DMS114 treated with DMSO at 0.1 percent for 48 hours (cell line): Measurements from ENCODE around the gene SERGEF.

ENCODE experiments used
- DNase-seq: peaks from one replicate; lab custom pipeline; 2025; ENCODE audit not compliant: unreplicated experiment; lab: John Stamatoyannopoulos, UW

SERGEF gene

DNA sequence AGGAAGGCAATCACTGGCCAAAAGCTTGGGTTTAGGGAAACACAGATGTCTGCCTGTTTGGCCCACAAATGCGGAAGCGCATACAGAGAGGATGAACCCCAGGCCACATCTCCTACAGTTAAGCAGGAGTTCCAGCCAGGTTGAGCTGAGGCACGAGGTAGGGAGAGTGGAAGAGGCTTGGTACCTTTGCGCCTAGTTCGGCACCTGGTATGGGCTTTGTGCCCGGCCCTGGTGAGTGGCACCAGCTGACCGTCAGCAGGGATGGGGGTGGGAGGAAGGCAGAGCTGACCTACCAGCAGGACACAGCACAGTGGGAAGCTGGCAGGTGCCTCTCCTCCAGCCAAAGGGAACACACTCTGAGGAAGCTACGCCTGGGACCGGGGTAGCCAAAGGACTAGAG is 220.7 kb downstream of the SERGEF start:
- no peak for DNase-seq

DNA sequence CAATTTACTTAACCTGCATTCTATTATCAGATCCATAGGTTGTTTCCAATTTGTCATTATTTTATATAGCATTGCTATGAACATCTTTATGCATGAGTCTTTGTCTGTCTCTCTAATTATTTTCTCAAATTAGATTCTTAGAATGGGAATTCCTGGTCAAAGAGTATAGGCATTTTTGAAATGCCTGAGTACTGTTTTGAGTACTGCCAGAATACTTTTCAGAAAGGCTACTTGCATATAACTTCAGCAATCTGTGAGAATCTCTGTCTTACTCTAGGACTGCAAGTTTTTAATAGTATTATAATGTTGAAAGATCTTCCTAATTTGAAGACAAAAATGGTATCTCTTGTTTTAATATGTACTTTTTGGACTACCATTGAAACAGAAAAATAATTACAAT is 221.7 kb downstream of the SERGEF start:
- no peak for DNase-seq

DNA sequence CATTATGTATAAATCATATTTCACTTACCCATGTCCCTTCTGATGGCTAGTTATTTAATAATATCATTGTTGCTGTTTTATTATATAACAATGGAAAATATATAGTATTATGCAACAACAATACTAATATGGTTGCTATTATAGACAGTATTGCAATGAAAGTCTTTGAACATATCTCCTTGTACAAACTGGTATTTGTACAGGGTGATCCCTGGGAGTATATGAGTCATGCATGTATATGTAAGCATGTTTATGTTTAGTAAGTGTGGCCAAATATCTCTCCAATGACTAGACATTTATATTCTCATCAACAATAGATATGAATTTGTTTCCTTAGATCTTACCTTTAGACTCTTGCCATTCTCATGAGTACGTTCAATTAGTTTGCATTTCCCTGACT is 222.4 kb downstream of the SERGEF start:
- no peak for DNase-seq

DNA sequence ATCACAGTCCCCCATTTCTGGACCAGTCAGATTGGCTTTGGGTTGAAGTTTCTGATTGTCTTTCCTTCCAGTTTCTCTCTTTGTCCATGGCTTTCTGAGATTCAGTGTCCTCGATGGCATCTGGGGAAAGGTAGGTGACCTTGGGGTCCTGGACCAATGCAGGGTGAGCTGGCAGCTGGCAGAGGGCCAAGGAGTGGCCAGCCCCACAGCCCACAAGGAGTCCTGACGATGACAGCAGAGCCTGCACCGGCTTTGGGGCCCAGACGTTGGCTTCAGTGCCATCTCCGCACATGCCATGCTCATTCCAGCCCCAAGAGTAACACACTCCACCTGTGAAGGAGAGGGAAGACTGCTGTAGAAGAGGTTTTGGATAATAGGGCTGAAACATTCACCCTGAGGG is 224.8 kb downstream of the SERGEF start:
- no peak for DNase-seq

DNA sequence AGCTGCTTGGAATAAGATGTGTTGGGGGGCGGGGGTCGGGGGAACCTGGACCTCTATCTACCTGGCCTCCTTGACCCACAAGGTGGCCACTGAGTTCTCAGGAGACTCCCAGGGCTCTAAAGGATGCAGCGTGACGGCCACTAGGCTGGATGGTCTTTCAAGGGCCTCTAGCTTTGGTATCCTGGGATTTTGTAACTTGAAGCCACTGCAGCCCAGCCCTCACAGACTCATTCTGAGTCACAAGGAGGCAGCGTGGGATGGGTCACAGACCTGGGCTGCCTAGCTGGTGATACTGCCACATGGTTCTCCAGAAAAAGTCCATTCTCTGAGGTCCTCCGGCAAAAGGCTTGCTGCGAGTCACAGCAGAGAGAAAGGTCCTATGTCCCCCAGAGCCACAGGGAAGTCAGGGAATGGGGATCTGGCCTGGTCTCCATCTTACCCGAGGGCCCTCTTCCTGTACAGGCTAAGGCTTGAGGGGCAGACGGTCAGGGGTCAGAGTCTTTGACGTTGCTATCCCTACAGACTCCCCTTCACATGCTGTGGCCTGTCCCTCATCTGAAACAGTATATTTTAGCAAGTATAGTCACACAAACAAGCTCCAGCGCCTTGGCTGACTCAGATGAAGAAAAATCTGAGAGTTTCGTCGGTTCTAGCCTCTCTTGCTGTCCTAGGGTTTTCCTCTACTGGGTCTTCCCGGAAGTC is 225.9 kb downstream of the SERGEF start:
- DNase-seq: no peak

DNA sequence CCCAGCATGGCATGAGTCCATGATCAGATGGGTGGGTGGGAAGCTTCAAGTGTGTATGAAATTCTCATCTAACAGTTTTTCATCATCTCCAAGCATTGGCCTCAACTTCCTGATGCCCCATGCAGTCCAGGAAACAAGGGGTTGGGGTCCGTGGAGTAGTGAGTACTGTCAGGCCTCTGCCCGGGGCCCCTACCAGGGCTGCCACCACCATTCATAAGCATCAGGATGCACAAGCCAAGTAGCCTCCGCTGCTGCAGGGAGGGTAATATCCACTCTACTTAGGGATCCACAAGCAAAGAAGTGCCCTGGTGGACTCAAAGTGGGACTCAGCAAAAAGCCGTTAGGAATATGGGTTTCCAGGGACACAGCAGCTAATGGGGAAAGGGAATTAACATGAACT is 229.0 kb downstream of the SERGEF start:
- no peak for DNase-seq

DNA sequence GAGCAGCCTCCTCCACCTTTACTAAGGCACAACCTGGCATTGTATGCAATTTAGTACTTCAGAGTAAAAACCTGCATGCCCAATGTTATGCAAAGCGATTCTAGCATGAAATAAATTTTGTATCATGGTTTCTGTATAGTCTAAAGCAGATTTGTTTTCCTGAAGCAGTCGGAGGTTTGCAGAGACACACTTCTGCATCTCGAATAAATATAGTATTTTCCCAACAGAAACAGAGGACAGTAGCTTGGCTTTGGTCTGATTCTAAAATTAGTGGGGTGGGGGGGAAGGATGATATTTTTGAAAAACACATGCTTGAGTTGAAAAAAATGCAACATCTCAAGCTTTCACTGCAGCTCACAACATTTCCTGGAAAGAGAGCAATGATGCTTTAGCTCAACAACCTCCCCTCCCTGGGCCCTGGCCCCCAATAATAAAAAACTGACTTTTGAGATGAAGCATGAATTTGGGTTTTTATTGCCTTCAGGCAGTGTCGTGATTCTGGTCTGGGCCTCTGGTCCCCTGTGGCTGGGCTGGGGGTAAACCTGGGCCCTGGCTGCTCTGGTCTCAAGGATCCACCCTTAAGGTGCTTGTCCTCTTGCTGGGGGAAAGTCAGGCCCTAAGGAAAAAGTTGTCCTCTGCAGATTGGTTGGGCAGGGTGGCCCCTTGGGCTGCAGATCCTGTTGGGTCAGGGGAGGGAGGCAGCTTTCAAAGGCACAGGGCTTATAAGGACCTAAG is 230.1 kb downstream of the SERGEF start:
- DNase-seq: no peak

DNA sequence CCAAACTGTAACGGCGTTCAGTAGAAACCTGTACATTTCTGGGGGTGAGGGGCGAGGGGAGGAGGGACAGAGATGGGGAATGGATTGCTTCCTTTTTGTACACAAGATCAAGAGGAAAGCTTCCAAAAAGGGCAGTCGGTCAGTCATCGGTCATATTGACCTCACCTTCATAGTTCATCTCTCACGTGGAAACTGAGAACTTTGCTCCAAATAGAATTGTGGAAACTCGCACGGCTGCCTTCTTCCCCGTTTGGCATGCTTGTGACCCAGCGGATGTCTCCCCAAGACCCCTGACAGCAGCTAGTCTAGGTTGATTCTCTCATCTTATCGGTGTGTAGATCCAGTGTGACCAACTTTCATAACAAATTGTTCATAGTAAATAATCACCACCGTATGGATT is 230.7 kb downstream of the SERGEF start:
- no peak for DNase-seq

DNA sequence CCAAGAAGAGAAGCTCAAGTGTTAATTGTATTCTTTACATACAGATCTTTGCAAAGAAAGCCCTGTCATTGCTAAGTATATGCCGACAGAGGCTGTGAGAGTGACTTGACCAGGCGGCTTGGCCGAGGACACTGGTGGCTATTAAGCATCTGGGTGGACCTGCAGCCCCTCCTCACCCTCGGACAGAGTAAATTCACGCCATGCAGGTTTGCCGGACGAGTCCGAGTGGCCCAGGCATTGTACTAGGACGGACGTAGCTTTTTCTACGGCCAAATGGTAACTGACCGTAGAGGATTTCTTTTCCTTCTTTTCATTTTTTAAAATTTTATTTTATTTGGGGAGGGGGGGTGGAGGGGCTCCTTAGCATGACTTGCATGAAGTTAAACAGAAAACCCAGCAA is 231.2 kb downstream of the SERGEF start:
- no peak for DNase-seq

DNA sequence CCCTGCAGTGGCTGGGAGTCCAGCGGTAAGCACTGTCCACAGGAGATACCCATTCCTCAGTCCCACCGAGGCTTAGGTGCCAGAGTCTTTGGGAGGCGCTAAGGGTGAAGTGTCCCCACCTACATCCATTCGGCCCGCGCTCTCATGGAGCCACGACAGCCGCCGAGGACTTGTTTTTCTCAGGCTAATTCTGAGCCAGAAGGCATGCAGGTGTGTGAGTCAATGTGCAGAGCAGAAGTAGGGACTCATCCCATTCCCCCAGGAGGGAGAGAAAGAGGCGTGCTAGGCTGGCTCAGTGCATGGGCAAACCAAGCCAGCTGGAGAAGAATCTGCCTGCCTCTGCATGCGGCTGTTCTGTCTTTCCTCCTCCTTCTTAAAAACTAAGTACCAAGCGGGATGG is 231.6 kb downstream of the SERGEF start:
- no peak for DNase-seq

DNA sequence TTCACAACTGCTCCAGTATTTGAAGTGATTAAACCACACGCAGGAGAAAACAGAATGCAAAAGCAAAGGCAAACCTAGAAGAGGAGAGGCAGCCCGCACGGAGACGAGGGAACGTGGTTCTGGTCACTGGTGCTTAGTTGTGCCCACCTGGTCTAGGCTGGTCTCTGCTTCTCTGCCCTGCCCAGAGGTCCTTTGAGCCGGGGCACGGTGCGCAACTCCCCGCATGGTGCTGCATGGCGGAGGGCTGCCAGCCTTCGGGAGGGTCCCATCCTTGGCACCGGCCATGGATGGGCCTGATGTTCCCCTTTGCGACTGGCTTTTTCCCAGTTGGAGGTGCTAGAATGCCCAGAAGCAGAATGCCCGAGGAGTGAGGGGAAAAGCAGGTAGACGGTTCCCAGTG is 232.2 kb downstream of the SERGEF start:
- no peak for DNase-seq

DNA sequence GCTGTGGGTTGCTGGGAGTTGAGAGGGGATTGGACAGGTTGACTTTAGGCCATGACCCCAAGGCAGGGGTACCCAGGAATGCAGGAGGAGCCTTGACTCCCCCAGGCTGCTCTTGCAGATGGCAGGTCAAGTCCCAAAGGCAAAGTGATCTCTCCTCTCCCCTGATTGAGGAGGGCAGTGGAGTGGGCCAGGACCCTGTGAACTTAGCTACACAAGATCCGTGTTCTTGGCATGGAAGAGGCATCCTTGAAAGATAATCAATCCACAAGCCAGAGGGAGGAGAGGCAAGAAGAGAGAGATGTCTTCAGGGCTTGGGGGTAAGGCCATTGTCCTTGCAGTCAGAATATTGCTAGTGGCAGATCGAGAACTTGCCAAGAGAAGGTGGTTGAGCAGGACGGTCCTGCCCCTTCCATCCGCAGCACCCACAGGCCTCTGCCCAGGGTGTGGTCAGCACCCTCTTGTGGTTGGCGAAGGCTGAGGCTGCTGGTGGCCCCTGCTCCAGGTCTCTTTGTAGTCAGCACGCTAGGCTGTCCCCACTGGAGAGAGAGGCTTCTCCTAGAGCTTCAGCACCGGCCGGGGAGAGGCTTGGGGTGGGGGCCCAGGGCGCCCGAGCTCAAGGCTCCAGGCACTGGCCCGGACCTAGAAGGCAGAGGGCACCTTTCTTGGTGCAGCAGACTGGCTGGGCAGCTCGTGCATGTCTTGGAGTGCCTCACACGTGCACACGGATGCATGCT is 232.8 kb downstream of the SERGEF start:
- no peak for DNase-seq

DNA sequence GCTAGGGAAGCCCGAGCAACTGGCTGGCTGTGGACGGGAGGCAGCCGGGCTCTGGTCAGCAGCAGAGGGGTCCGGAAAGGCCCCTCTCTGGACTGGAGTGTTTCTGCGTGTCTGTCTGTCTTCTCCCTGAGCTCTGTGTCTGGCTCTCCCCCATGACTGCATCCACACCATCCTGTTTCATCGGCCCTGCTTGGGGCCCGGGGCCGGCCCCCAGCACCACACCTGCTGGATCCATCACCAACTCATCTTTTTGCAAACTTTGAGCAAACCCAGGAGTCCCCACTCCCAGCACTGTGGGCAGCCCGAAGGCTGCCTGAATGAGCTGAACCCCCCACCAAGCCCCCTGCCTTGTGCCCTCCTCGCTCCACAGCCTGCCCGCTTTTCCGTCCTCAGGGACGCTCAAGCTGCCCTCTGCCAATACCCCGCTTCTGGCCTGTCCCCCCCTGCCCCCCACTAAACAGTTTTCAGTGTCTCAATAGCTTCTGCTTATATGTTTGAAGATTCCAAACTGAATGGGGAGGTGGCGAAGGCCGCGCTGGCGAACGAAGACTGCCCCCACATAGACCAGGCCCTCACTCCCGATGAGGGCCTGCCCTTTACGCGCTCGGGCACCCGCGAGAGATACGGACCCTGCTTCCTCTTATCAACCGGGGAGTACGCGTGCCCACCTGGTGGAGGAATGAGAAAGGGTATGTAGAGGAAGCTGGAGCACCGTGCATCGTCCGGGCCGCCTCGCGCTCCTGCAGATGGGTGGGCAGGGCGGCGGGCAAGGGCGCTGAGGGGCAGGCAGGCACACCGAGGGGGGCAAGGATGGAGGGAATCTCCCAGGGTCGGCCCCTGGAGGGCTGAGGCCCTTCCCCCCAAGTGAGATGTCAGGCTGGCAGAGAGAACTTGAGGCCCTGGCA is 233.6 kb downstream of the SERGEF start:
- no peak for DNase-seq

DNA sequence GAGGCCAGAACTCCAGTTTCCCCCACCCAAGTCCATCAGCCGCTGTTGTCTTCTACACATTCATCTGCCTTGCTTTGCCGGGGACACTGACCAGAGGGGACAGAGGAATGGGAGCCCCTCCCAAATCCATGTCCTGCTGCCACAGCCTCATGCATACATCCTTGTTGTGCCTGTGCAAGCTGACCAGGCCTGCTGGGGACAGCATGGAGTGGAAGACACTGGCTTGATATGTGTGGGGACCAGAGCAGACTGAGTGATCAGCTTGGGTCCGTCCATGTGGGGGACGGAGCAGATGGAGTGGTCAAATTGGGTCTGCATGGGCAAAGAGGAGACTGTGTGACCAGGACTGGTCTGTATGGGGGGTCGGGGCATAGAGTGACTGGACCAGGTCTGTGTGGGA is 234.5 kb downstream of the SERGEF start:
- no peak for DNase-seq

DNA sequence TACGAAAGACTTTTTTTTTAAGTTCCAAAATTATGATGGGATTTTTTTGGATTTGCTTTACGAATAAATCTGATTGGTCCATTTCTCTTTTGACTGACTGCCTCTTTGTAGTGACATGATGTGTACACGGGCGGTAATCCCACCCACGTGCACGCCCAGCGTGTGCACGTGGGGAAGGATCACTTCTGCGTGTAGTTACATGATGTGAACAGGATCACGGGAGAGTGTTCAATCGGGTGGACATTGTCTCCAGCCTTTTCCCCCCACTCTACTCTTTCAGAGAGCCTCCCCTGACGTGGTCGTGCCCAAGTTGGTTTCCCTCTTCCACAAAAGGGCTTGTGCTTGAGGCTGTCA is 235.1 kb downstream of the SERGEF start:
- DNase-seq: no peak

DNA sequence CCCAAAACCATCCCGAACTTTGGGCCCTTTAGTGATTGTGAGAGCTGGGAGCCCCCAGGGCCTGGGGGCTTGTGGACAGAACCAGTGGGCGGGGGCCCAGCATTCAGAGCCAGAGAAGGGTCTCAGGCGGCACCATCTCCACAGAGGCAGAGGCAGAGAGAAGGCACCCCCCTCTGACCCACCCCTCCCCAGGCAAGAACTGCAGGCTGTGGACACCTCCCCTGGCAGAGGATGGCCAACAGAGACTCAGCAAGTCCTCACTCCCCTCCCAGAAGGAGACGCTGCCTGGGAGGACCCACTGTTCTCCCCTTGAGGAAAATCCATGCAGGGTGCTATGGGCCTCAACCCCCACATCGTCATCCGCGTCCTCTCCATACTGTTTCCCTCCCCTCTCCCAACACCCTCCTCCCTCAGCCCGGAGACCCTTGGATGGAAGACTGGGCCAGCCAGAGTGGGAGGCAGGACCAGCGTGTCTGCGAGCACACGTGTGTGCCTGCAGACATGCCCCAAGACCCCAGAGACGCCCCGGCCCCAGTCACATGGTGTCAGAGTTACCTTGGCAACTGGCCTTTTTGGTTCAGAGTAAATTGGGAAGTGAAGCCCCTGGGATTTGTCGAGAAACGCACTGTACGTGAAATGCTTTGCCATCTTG is 235.6 kb downstream of the SERGEF start:
- DNase-seq: no peak

DNA sequence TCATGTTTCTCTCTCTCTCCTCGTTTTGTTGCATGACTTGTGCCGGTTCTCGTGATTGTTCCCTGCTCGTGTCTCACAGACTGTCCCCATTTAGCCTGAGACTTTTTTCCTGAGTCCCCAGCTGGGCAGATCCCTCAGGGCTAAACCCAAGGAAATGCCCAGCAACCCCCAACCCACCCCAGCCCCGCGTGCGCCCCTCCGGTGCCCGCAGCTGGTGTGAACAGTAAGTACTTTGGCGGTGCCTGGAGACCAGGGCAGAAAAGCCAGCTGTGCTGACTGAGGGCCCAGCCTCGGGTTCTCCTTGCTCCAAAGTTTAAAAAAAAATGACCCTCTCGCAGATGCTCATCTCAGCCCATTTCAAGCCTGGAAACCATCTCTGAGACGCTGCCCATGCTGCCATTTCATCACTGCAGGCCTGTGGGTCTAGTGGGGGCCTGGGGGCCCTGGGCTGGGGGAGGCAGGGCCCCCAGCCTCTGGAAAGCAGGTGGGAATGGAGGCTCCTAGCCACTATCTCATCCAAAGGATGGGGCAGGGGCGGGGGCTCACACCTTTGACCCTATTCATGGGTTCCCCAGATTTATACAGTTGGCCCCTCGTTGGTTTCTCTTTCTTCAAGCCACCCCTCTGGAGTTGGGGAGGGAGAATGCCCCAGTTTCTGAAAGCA is 236.5 kb downstream of the SERGEF start:
- no peak for DNase-seq

DNA sequence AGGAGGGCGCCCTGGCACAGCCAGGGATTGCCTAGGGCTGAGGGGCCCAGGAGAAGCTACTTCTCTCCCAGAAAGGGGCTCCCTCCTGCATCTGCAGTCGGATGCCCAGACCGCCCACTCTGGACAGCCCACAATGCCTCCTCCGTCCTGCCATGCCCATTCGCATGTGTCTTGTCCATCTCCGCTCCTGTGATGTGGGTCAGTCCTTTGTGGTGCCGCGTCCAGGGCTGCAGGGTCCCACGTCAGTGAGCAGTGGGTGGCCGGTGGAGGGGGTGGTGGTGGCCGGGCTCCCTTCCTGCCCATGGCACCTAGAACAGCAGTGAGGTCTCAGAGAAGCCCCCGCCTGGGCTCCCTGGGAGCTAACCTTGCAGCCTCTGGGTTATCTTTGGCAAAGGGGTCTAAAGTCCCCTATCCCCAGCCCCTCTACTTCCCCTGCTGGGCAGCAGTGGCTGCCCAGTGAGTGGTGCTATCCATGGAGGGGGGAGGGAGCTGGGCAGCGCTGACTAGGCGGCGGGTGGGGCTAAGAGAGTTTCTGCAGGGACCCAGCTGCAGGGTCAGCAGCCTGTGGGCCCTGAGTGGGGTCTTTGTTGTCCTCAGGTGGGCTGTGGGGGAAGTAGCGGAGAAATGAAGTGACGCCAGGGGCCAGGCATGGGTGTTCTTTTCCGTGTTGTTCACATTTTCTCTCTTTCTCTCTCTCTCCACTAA is 237.2 kb downstream of the SERGEF start:
- DNase-seq: no peak

DNA sequence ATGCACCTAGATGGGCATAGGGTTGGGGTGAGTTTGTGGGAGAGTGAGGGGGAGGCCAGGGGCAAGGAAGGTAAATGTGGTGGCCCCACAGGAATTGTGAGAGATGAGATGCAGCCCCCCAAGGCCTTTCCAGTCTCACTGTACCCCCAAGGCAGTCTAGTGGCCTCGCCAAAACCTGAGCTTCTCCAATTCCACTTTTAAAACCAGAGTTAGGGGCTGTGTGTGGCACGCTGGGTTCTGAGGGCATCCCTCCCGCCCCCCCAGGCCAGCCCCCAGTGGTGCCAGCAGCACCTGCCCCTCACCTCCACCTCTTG is 237.9 kb downstream of the SERGEF start:
- DNase-seq: no peak
